Osteoblast (primary cell): Measurements from ENCODE around the gene TXNRD3. TPM values are rescaled to one million over a fixed set of nuclear protein-coding genes. Genes with fewer than 3 reads are reported as not detected.

Source experiments
- DNase-seq: peaks from one replicate; pipeline ENCODE4 v3.0.0; 2011; ENCODE audit warnings: low spot score, mixed read lengths; ENCODE audit not compliant: insufficient read length; ENCODE audit errors: missing footprints
- H2AFZ ChIP-seq: 2 replicates; pipeline ENCODE4 v1.6.0; 2011; ENCODE audit warnings: mild to moderate bottlenecking, low read length
- H3K27ac ChIP-seq: 2 replicates; pipeline ENCODE4 v1.5.1; 2011; ENCODE audit warnings: mild to moderate bottlenecking, low read depth, low read length, moderate library complexity
- H3K27me3 ChIP-seq: 2 replicates; pipeline ENCODE4 v1.6.0; 2012; ENCODE audit warnings: mild to moderate bottlenecking, control low read depth, inconsistent platforms, low read length, moderate library complexity; ENCODE audit not compliant: insufficient read depth
- H3K36me3 ChIP-seq: 2 replicates; pipeline ENCODE4 v1.5.1; 2011; ENCODE audit warnings: mild to moderate bottlenecking, low read length, control low read depth, moderate library complexity; ENCODE audit not compliant: insufficient read depth
- H3K4me1 ChIP-seq: 2 replicates; pipeline ENCODE4 v1.5.1; 2011; ENCODE audit warnings: mild to moderate bottlenecking, low read length, control low read depth, moderate library complexity; ENCODE audit not compliant: insufficient read depth
- H3K4me2 ChIP-seq: 2 replicates; pipeline ENCODE4 v1.6.0; 2011; ENCODE audit warnings: mild to moderate bottlenecking, low read length; ENCODE audit not compliant: insufficient read depth
- H3K4me3 ChIP-seq: fragments of 200-600 bp; sonication (generic); 3 replicates; pipeline ENCODE4 v1.5.1; 2012; ENCODE audit warnings: mild to moderate bottlenecking, low read length, inconsistent platforms; ENCODE audit not compliant: insufficient read depth
- H3K79me2 ChIP-seq: 2 replicates; pipeline ENCODE4 v1.6.0; 2012; ENCODE audit warnings: mild to moderate bottlenecking, low read length, control low read depth, inconsistent platforms; ENCODE audit not compliant: insufficient read depth
- H3K9me3 ChIP-seq: 2 replicates; pipeline ENCODE4 v1.5.1; 2011; ENCODE audit warnings: low read depth, low read length, control low read depth
- H4K20me1 ChIP-seq: 2 replicates; pipeline ENCODE4 v1.6.0; 2012; ENCODE audit warnings: mild to moderate bottlenecking, low read length, control low read depth; ENCODE audit not compliant: insufficient read depth
- total RNA-seq: library from RNA; depleted of rRNA; stranded (reverse); fragments of >200 nt; gene quantifications from 2 replicates; pipeline ENCODE4 v1.2.3, GENCODE V29; 2012
- TF ChIP-seq, protein P1 (sequence below): IDR thresholded peaks from 2 replicates; pipeline ENCODE4 v1.5.1; 2011; ENCODE audit warnings: mild to moderate bottlenecking, low read depth, low read length, moderate library complexity; ENCODE audit errors: extremely low read depth

The TXNRD3 gene
- total RNA-seq, 1 donor, result 18.1 TPM

DNA sequence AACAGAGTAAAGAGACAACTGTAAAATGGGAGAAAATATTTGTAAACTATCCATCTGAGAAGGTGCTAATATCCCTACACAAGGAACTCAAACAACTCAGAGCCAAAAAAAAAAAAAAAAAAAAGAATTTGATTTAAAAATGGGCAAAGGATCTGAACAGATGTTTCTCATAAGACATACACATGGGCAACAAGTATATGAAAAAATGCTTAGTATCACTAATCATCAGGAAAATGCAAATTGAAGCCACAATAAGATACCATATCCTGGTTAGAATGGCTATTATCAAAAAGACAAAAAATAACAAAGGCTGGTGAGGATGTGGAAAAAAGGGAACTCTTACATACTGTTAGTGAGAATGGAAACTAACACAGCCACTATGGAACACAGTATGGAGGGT, 36.2 kb downstream of the TXNRD3 start:
- Histone ChIP-seq H2AFZ (no peak overlapping the region), H3K27me3 (no peaks in the 10 kb centered on the region), H3K4me3 (no peak overlapping the region), H3K27ac (no peak overlapping the region), H3K9me3 (peaks cover 6% of the 10 kb centered on the region), H3K4me2 (no peak overlapping the region), H3K4me1 (peaks cover 35% of the 10 kb centered on the region), H3K79me2 (no peaks in the 10 kb centered on the region), H4K20me1 (no peaks in the 10 kb centered on the region), H3K36me3 (peaks cover 4% of the 10 kb centered on the region)
- TF ChIP-seq, protein P1, sequence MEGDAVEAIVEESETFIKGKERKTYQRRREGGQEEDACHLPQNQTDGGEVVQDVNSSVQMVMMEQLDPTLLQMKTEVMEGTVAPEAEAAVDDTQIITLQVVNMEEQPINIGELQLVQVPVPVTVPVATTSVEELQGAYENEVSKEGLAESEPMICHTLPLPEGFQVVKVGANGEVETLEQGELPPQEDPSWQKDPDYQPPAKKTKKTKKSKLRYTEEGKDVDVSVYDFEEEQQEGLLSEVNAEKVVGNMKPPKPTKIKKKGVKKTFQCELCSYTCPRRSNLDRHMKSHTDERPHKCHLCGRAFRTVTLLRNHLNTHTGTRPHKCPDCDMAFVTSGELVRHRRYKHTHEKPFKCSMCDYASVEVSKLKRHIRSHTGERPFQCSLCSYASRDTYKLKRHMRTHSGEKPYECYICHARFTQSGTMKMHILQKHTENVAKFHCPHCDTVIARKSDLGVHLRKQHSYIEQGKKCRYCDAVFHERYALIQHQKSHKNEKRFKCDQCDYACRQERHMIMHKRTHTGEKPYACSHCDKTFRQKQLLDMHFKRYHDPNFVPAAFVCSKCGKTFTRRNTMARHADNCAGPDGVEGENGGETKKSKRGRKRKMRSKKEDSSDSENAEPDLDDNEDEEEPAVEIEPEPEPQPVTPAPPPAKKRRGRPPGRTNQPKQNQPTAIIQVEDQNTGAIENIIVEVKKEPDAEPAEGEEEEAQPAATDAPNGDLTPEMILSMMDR, result no peak
- no peak for DNase-seq

DNA sequence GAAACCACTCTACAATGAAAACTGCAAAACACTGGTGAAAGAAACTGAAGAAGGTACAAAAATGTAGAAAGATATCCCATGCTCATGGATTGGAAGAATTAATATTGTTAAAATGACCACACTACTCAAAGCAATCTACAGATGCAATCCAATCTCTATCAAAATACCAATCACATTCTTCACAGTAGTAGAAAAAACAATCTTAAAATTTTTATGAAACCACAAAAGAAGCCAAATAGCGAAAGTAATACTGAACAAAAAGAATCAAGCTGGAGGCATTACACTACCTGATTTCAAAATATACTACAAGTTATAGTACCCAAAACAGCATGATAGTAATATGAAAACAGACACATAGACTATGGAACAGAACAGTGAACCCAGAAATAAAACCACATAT, 36.9 kb downstream of the TXNRD3 start:
- Histone ChIP-seq H3K36me3 (peaks cover 4% of the 10 kb centered on the region), H3K27me3 (no peaks in the 10 kb centered on the region), H3K4me2 (no peak overlapping the region), H3K4me1 (peaks cover 35% of the 10 kb centered on the region), H3K9me3 (peaks cover 6% of the 10 kb centered on the region), H4K20me1 (no peaks in the 10 kb centered on the region), H3K4me3 (no peak overlapping the region), H3K27ac (no peak overlapping the region), H3K79me2 (no peaks in the 10 kb centered on the region), H2AFZ (no peak overlapping the region)
- TF ChIP-seq, protein P1, result no peak
- DNase-seq, result no peak

DNA sequence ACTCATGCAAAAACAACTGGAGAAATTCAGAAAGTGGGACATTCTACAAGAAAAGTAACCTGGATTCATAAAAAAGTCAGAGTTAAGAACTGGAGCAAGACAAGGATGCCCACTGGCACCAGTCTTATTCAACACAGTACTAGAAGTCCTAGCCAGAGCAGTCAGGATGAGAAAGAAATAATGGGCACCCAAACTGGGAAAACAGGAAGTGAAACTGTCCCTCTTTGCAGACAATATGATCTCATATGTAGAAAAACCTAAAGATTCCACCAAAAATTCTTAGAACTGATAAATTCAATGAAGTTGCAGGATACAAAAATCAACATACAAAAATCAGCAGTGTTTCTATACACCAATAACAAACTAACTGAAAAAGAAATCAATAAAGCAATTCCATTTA, 37.4 kb downstream of the TXNRD3 start:
- Histone ChIP-seq H3K4me2 (no peak overlapping the region), H4K20me1 (no peaks in the 10 kb centered on the region), H3K27ac (no peak overlapping the region), H3K27me3 (no peaks in the 10 kb centered on the region), H3K36me3 (peaks cover 4% of the 10 kb centered on the region), H3K79me2 (no peaks in the 10 kb centered on the region), H3K9me3 (peaks cover 6% of the 10 kb centered on the region), H2AFZ (no peak overlapping the region), H3K4me1 (peaks cover 34% of the 10 kb centered on the region), H3K4me3 (no peak overlapping the region)
- TF ChIP-seq, protein P1, result no peak
- no peak for DNase-seq

DNA sequence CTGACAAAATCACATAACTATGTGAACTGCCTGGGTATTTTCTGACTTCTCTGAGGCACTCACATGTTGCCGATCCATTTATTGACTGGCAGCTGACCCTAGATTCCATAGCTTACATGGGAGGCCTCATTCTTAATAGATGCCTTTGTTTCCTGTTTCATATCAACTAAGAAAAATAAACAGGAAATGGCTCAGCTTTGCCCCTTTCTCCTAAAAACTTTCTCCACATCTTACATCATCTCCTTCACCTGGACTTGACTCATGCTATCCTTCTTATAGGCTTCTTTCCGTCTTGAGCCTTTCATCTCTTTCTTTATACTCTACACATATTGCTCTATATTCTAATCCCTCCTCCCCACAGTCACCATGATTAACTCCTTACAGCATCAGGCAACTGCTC, 38.0 kb downstream of the TXNRD3 start:
- DNase-seq, result no peak
- Histone ChIP-seq H3K9me3 (peaks cover 6% of the 10 kb centered on the region), H2AFZ (no peak overlapping the region), H4K20me1 (no peaks in the 10 kb centered on the region), H3K36me3 (peaks cover 4% of the 10 kb centered on the region), H3K27ac (no peak overlapping the region), H3K4me2 (no peak overlapping the region), H3K79me2 (no peaks in the 10 kb centered on the region), H3K4me3 (no peak overlapping the region), H3K27me3 (no peaks in the 10 kb centered on the region), H3K4me1 (peaks cover 28% of the 10 kb centered on the region)
- TF ChIP-seq, protein P1, result no peak
